Measurements from ENCODE around the gene SNTB2.

SNTB2 gene

GRCh38 chr16:69182730-69183416 lies 4.1 kb upstream of the SNTB2 start:
- no peak for DNase-seq

GRCh38 chr16:69187446-69188235 lies 677 bp downstream of the SNTB2 start:
- DNase-seq: peak; percentile 25

- DNase-seq: peak; percentile 7
Measured at GRCh38 chr16:69188236-69188549, 1.2 kb downstream of the SNTB2 start.

GRCh38 chr16:69188716-69189115 lies 1.8 kb downstream of the SNTB2 start:
- DNase-seq: no peak

GRCh38 chr16:69190046-69190588 lies 3.2 kb downstream of the SNTB2 start:
- DNase-seq: no peak

- no peak for DNase-seq
Measured at GRCh38 chr16:69190598-69190997, 3.6 kb downstream of the SNTB2 start.

GRCh38 chr16:69191136-69191535 lies 4.2 kb downstream of the SNTB2 start:
- DNase-seq: no peak

GRCh38 chr16:69193855-69194254 lies 6.9 kb downstream of the SNTB2 start:
- DNase-seq: no peak

GRCh38 chr16:69194488-69194887 lies 7.5 kb downstream of the SNTB2 start:
- DNase-seq: no peak

GRCh38 chr16:69195369-69196029 lies 8.5 kb downstream of the SNTB2 start:
- no peak for DNase-seq

GRCh38 chr16:69197573-69197972 lies 10.6 kb downstream of the SNTB2 start:
- DNase-seq: no peak

GRCh38 chr16:69199382-69199781 lies 12.4 kb downstream of the SNTB2 start:
- DNase-seq: no peak

GRCh38 chr16:69201291-69201690 lies 14.3 kb downstream of the SNTB2 start:
- no peak for DNase-seq

GRCh38 chr16:69201787-69202186 lies 14.8 kb downstream of the SNTB2 start:
- no peak for DNase-seq

- DNase-seq: no peak
Measured at GRCh38 chr16:69204172-69204571, 17.2 kb downstream of the SNTB2 start.

- no peak for DNase-seq
Measured at GRCh38 chr16:69209735-69210134, 22.8 kb downstream of the SNTB2 start.

- no peak for DNase-seq
Measured at GRCh38 chr16:69217433-69217832, 30.5 kb downstream of the SNTB2 start.

- no peak for DNase-seq
Measured at GRCh38 chr16:69219279-69219678, 32.3 kb downstream of the SNTB2 start.

- no peak for DNase-seq
Measured at GRCh38 chr16:69223882-69224281, 36.9 kb downstream of the SNTB2 start.

GRCh38 chr16:69225121-69225520 lies 38.2 kb downstream of the SNTB2 start:
- DNase-seq: no peak

GRCh38 chr16:69233124-69233523 lies 46.2 kb downstream of the SNTB2 start:
- DNase-seq: no peak

GRCh38 chr16:69234460-69234859 lies 47.5 kb downstream of the SNTB2 start:
- no peak for DNase-seq

- no peak for DNase-seq
Measured at GRCh38 chr16:69236319-69236718, 49.4 kb downstream of the SNTB2 start.

GRCh38 chr16:69237296-69237695 lies 50.3 kb downstream of the SNTB2 start:
- no peak for DNase-seq
